Measurements from ENCODE around the gene HCLS1. TPM values are rescaled to one million over a fixed set of nuclear protein-coding genes. Genes with fewer than 3 reads are reported as not detected.
"Not testable (repeated sequence)": the region's sequence is repeated elsewhere in the genome, so short reads cannot be mapped to it uniquely, and the experiment has no call there.

The HCLS1 gene
- total RNA-seq, 2 experiments from 2014 or later: 200 to 235 TPM

DNA sequence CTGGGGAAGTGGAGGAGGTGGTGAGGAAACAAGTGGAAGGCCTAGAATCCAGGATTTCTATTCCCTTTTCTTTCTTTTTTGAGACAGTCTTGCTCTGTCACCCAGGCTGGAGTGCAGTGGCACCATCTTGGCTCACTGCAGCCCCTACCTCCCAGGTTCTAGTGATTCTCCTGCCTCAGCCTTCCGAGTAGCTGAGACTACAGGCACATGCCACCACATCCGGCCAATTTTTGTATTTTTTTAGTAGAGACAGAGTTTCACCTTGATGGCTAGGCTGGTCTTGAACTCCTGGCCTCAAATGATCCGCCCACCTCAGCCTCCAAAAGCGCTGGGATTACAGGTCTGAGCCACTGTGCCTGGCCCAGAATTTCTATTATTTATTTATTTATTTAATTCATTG is 66.9 kb downstream of the HCLS1 start:
- H3K4me1 Mint-ChIP-seq; H3K9me3 Mint-ChIP-seq (ENCODE audit: low read depth); POLR2A ChIA-PET; H3K27me3 Mint-ChIP-seq; ATAC-seq; DNase-seq; CTCF ChIA-PET; intact Hi-C loops (cut with DNase I, micrococcal nuclease); H3K4me3 Mint-ChIP-seq; H3K36me3 Mint-ChIP-seq (ENCODE audit: low read depth); H3K27ac Mint-ChIP-seq: not testable (repeated sequence)

DNA sequence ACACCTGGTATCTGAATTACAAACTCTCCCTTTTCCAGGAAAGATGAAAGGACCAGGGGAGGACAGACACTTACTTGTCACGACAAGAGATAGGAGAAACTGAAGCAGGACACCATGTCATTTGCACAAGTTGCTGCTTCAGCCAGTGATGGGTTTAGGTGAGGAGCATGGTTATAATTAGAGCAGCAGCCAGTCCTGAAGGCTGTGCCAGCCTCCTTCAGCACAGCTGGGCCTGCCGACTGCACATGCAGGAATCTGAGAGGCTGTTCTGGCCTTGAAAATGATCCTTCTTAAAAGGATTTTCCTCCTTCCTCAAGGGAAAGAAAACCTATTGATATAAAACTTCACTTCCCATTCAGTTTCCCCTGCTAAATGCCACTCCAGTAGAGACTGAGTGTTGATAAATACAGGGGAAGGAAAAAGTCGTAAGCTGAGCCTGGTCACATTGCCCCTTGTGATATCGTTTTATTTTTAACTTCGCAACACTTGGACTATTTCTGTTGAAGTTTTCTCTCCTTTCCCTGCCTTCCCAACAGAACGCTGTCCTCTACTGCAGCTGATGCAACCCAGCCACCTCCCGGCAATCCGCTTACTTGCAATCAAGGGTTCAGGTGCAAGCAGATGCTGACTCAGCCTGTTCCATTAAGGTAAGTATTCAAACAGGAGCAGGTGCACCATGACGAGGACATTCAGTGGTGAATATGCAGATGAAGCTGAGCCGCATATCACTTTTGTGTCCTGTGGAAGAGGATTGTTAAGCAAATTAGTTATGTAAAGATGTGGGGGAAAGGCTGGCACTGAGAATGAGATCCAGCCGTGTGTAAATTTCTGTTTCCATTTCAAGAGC is 67.6 kb downstream of the HCLS1 start, which contains the start of gene FBXO40:
Gene FBXO40 (plus strand): TSS at position 524 of the 847 bp plus-strand sequence. CDS start 27,197 bp downstream, outside the sequence.
- DNase-seq (no peak), ATAC-seq (no peak)
- Mint-ChIP-seq H3K9me3 (ENCODE audit: low read depth) (no peaks in the 10 kb centered on the region), H3K27ac (no peak within 1 kb of the TSS), H3K4me1 (no peaks in the 10 kb centered on the region), H3K27me3 (peaks cover 2% of the 10 kb centered on the region), H3K36me3 (ENCODE audit: low read depth) (no peaks in the 10 kb centered on the region), H3K4me3 (no peak within 1 kb of the TSS)
- CTCF ChIA-PET: no interaction called here
- intact Hi-C loops (cut with DNase I, micrococcal nuclease): no loop called here
- POLR2A ChIA-PET: no interaction called here

DNA sequence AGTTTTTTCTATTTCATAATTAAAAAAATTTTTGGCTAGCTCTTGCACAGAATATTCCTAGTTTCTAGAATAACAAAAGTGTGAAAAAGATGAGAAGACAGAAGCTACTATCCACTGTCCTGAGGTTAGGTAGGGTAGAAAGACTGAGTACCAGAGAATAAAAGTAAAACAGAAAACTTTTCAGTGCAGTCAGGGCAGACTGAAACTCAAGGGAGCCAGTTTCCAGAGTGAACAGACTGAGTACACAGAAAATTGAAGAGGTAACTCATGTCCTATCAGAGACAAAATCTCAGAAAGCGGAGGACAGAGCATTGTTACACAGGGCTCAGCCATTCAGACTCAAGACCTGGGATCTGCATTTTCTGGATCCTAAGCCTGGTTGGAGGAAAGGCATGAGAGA is 76.3 kb downstream of the HCLS1 start:
- Mint-ChIP-seq H3K9me3 (ENCODE audit: low read depth) (no peaks in the 10 kb centered on the region), H3K27me3 (peaks cover 8% of the 10 kb centered on the region), H3K27ac (no peak overlapping the region), H3K36me3 (ENCODE audit: low read depth) (no peaks in the 10 kb centered on the region), H3K4me1 (no peaks in the 10 kb centered on the region), H3K4me3 (no peak overlapping the region)
- intact Hi-C loops (cut with DNase I, micrococcal nuclease): no loop called here
- DNase-seq: no peak
- POLR2A ChIA-PET: no interaction called here
- CTCF ChIA-PET: no interaction called here
- ATAC-seq: no peak

DNA sequence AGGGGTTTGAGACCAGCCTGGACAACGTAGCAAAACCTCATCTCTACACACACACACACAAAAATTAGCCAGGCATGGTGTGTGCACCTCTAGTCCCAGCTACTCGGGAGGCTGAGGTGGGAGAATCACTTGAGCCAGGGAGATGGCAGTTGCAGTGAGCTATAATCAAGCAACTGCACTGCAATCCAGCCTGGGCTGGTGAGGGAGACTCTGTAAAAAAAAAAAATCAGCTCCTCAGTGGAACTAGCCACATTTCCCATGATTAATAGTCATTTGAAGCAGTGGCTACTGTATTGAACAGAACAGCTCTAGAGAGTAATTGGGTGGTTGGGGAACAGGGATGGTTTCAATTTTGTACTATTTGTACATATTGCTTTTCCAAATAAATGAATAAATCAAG is 79.0 kb downstream of the HCLS1 start:
- Mint-ChIP-seq H3K27me3 (peaks cover 8% of the 10 kb centered on the region), H3K27ac (no peak overlapping the region), H3K4me3 (no peak overlapping the region), H3K36me3 (ENCODE audit: low read depth) (no peaks in the 10 kb centered on the region), H3K4me1 (no peaks in the 10 kb centered on the region), H3K9me3 (ENCODE audit: low read depth) (no peaks in the 10 kb centered on the region)
- ChIA-PET POLR2A (no interaction called here), CTCF (no interaction called here)
- intact Hi-C loops (cut with DNase I, micrococcal nuclease): no loop called here
- no peak for ATAC-seq
- DNase-seq: no peak

Other genes starting within 250 kb of the HCLS1 start
- gene POLQ, start 114.9 kb downstream of the HCLS1 start, total RNA-seq: 10 to 100 TPM; 22.8 to 23.4 TPM
- gene ARGFX, start 93.0 kb downstream of the HCLS1 start, total RNA-seq: not detected
- not detected for gene FBXO40, start 67.5 kb downstream of the HCLS1 start, total RNA-seq
- 10 to 100 TPM; 19.0 to 19.5 TPM for gene GOLGB1, start 88.8 kb upstream of the HCLS1 start, total RNA-seq
- gene IQCB1, start 174.2 kb upstream of the HCLS1 start, total RNA-seq: 10 to 100 TPM; 41.3 to 42.8 TPM
- 10 to 100 TPM; 12.4 to 12.9 TPM for gene EAF2, start 174.3 kb upstream of the HCLS1 start, total RNA-seq
- gene SLC15A2, start 233.5 kb upstream of the HCLS1 start, total RNA-seq: under 1 TPM; 0.53 to 0.59 TPM